Measurements from ENCODE around the gene TRAF3IP1. TPM values are rescaled to one million over a fixed set of nuclear protein-coding genes. Genes with fewer than 3 reads are reported as not detected.

TRAF3IP1 gene
- polyA plus RNA-seq, 4 donors: 18.7 to 23.3 (median 21.6) TPM

- no peak for DNase-seq (ENCODE audit: low read depth in 4 of 4, low spot score in 3 of 4)
These were observed 33.2 kb upstream of the TRAF3IP1 start for GRCh38 chr2:238286987-238287736.

GRCh38 chr2:238287737-238288649 is 32.3 kb upstream of the TRAF3IP1 start, which contains the start of gene PER2:
PER2 (minus strand) TSS chr2:238288610; CDS start chr2:238277936, 10,674 bp downstream.
- DNase-seq (ENCODE audit: low read depth in 4 of 4, low spot score in 3 of 4): peak in 1 of 4 donors; percentile 38

GRCh38 chr2:238288650-238289573 is 31.4 kb upstream of the TRAF3IP1 start:
- peak; percentile 96 to 98 (median 96) for DNase-seq (ENCODE audit: low read depth in 4 of 4, low spot score in 3 of 4)

GRCh38 chr2:238289574-238289973 is 30.7 kb upstream of the TRAF3IP1 start:
- no peak for DNase-seq (ENCODE audit: low read depth in 4 of 4, low spot score in 3 of 4)

- no peak for DNase-seq (ENCODE audit: low read depth in 4 of 4, low spot score in 3 of 4)
These were observed 30.2 kb upstream of the TRAF3IP1 start for GRCh38 chr2:238290091-238290509.

GRCh38 chr2:238290715-238291549 is 29.4 kb upstream of the TRAF3IP1 start:
- DNase-seq (ENCODE audit: low read depth in 4 of 4, low spot score in 3 of 4): no peak

- no peak for DNase-seq (ENCODE audit: low read depth in 4 of 4, low spot score in 3 of 4)
These were observed 28.6 kb upstream of the TRAF3IP1 start for GRCh38 chr2:238291550-238292281.

GRCh38 chr2:238294046-238294392 is 26.3 kb upstream of the TRAF3IP1 start:
- DNase-seq (ENCODE audit: low read depth in 4 of 4, low spot score in 3 of 4): no peak

GRCh38 chr2:238294393-238295143 is 25.8 kb upstream of the TRAF3IP1 start:
- no peak for DNase-seq (ENCODE audit: low read depth in 4 of 4, low spot score in 3 of 4)

GRCh38 chr2:238295144-238296112 is 24.9 kb upstream of the TRAF3IP1 start:
- no peak for DNase-seq (ENCODE audit: low read depth in 4 of 4, low spot score in 3 of 4)

GRCh38 chr2:238296638-238297457 is 23.5 kb upstream of the TRAF3IP1 start:
- no peak for DNase-seq (ENCODE audit: low read depth in 4 of 4, low spot score in 3 of 4)

- no peak for DNase-seq (ENCODE audit: low read depth in 4 of 4, low spot score in 3 of 4)
These were observed 20.5 kb upstream of the TRAF3IP1 start for GRCh38 chr2:238299803-238300202.

GRCh38 chr2:238302087-238302486 is 18.2 kb upstream of the TRAF3IP1 start:
- no peak for DNase-seq (ENCODE audit: low read depth in 4 of 4, low spot score in 3 of 4)

- DNase-seq (ENCODE audit: low read depth in 4 of 4, low spot score in 3 of 4): no peak
These were observed 17.6 kb upstream of the TRAF3IP1 start for GRCh38 chr2:238302751-238303150.

- DNase-seq (ENCODE audit: low read depth in 4 of 4, low spot score in 3 of 4): no peak
These were observed 16.2 kb upstream of the TRAF3IP1 start for GRCh38 chr2:238304116-238304515.

Data from right renal pelvis (tissue), 4 donors.